Astrocyte (in vitro differentiated cells and primary cell): ENCODE measurements around the gene CCL8. TPM values are rescaled to one million over a fixed set of nuclear protein-coding genes. Genes with fewer than 3 reads are reported as not detected.

Experiments used
- DNase-seq: peaks from one replicate; pipeline ENCODE4 v3.0.0-alpha.2; 2010; ENCODE audit warnings: low read depth
- FAIRE-seq: peaks from 2 replicates; lab custom pipeline; 2011; peaks lifted over from hg19 to GRCh38; lab: Jason Lieb, UNC
- H2AFZ ChIP-seq: 2 replicates; pipeline ENCODE4 v1.6.0; 2012; ENCODE audit warnings: low read depth, low read length, inconsistent platforms
- H3K27ac ChIP-seq: 2 replicates; pipeline ENCODE4 v1.5.1; 2011; ENCODE audit warnings: low read depth, low read length, inconsistent platforms
- H3K27me3 ChIP-seq: 2 replicates; pipeline ENCODE4 v1.6.0; 2011; ENCODE audit warnings: low read length, inconsistent platforms; ENCODE audit not compliant: insufficient read depth
- H3K36me3 ChIP-seq: 2 replicates; pipeline ENCODE4 v1.5.1; 2011; ENCODE audit warnings: low read length, inconsistent platforms; ENCODE audit not compliant: insufficient read depth
- H3K4me1 ChIP-seq: 2 replicates; pipeline ENCODE4 v1.5.1; 2011; ENCODE audit warnings: low read length, inconsistent platforms; ENCODE audit not compliant: insufficient read depth
- H3K4me2 ChIP-seq: 2 replicates; pipeline ENCODE4 v1.6.0; 2012; ENCODE audit warnings: low read length, inconsistent platforms
- H3K4me3 ChIP-seq: 2 replicates; pipeline ENCODE4 v1.5.1; 2011; ENCODE audit warnings: low read depth, mild to moderate bottlenecking, low read length, inconsistent platforms; ENCODE audit not compliant: insufficient read depth
- H3K79me2 ChIP-seq: 2 replicates; pipeline ENCODE4 v1.6.0; 2012; ENCODE audit warnings: mild to moderate bottlenecking, low read length, inconsistent platforms; ENCODE audit not compliant: insufficient read depth
- H3K9ac ChIP-seq: 2 replicates; pipeline ENCODE4 v1.6.0; 2012; ENCODE audit warnings: mild to moderate bottlenecking, low read length, inconsistent platforms
- H3K9me3 ChIP-seq: 2 replicates; pipeline ENCODE4 v1.5.1; 2012; ENCODE audit warnings: low read depth, mild to moderate bottlenecking, low read length, inconsistent platforms; ENCODE audit not compliant: insufficient read depth
- H4K20me1 ChIP-seq: 2 replicates; pipeline ENCODE4 v1.6.0; 2012; ENCODE audit warnings: low read length, inconsistent platforms; ENCODE audit not compliant: insufficient read depth
- H3K27ac Mint-ChIP-seq: one replicate; pipeline ENCODE4 v1.8.0; 2021; ENCODE audit warnings: mild to moderate bottlenecking, mixed read lengths; ENCODE audit not compliant: unreplicated experiment
- H3K27me3 Mint-ChIP-seq: one replicate; pipeline ENCODE4 v1.8.0; 2021; ENCODE audit warnings: low read depth, mixed read lengths; ENCODE audit not compliant: unreplicated experiment
- H3K36me3 Mint-ChIP-seq: one replicate; pipeline ENCODE4 v1.8.0; 2021; ENCODE audit warnings: low read depth, mixed read lengths; ENCODE audit not compliant: unreplicated experiment
- H3K4me1 Mint-ChIP-seq: one replicate; pipeline ENCODE4 v1.8.0; 2021; ENCODE audit warnings: low read depth, mixed read lengths; ENCODE audit not compliant: unreplicated experiment
- H3K4me3 Mint-ChIP-seq: one replicate; pipeline ENCODE4 v1.8.0; 2021; ENCODE audit warnings: mild to moderate bottlenecking, moderate library complexity, mixed read lengths; ENCODE audit not compliant: unreplicated experiment
- H3K9me3 Mint-ChIP-seq: one replicate; pipeline ENCODE4 v1.8.0; 2021; ENCODE audit warnings: mild to moderate bottlenecking, mixed read lengths; ENCODE audit not compliant: unreplicated experiment
- EZH2 ChIP-seq: IDR thresholded peaks from 2 replicates; pipeline ENCODE4 v1.6.1; 2012; ENCODE audit warnings: mild to moderate bottlenecking, low read length, inconsistent platforms; ENCODE audit not compliant: insufficient read depth
- total RNA-seq: library from RNA; stranded (reverse); gene quantifications from 2 replicates; pipeline ENCODE4 v1.2.1, GENCODE V29; 2021
- TF ChIP-seq, protein P1 (sequence below): IDR thresholded peaks from 2 replicates; pipeline ENCODE4 v1.5.1; 2011; ENCODE audit warnings: low read depth, mild to moderate bottlenecking, inconsistent platforms, low read length, moderate library complexity; ENCODE audit not compliant: insufficient read depth

Gene CCL8
- total RNA-seq, 1 donor from 2014 or later = not detected

DNA sequence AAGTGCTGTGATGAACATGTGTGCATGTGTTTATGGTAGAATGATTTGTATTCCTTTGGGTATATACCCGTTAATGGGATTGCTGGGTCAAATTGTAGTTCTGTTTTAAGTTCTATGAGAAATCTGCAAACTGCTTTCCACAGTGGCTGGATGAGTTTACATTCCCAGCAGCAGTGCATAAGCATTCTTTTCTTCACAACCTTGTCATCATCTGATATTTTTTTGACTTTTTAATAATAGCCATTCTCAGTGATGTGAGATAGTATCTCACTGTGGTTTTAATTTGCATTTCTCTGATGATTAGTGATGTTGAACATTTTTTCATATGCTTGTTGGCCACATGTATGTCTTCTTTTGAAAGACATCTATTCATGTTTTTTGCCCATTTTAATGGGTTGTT, 18.5 kb downstream of the CCL8 start:
- Histone ChIP-seq H3K9me3 (no peaks in the 10 kb centered on the region), H2AFZ (no peak overlapping the region), H3K79me2 (no peaks in the 10 kb centered on the region), H3K27me3 (no peaks in the 10 kb centered on the region), H3K36me3 (no peaks in the 10 kb centered on the region), H4K20me1 (no peaks in the 10 kb centered on the region), H3K4me2 (no peak overlapping the region), H3K4me3 (no peak overlapping the region), H3K27ac (no peak overlapping the region), H3K9ac (no peak overlapping the region), H3K4me1 (no peaks in the 10 kb centered on the region)
- H3K27ac Mint-ChIP-seq = no peak overlapping the region
- no peak for DNase-seq
- H3K4me1 Mint-ChIP-seq = no peaks in the 10 kb centered on the region
- no peak overlapping the region for H3K4me3 Mint-ChIP-seq
- H3K27me3 Mint-ChIP-seq = peaks cover 8% of the 10 kb centered on the region
- TF ChIP-seq, protein P1, sequence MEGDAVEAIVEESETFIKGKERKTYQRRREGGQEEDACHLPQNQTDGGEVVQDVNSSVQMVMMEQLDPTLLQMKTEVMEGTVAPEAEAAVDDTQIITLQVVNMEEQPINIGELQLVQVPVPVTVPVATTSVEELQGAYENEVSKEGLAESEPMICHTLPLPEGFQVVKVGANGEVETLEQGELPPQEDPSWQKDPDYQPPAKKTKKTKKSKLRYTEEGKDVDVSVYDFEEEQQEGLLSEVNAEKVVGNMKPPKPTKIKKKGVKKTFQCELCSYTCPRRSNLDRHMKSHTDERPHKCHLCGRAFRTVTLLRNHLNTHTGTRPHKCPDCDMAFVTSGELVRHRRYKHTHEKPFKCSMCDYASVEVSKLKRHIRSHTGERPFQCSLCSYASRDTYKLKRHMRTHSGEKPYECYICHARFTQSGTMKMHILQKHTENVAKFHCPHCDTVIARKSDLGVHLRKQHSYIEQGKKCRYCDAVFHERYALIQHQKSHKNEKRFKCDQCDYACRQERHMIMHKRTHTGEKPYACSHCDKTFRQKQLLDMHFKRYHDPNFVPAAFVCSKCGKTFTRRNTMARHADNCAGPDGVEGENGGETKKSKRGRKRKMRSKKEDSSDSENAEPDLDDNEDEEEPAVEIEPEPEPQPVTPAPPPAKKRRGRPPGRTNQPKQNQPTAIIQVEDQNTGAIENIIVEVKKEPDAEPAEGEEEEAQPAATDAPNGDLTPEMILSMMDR = no peak
- TF ChIP-seq EZH2 = no peak
- no peak for FAIRE-seq
- H3K36me3 Mint-ChIP-seq = no peaks in the 10 kb centered on the region
- H3K9me3 Mint-ChIP-seq = peaks cover 5% of the 10 kb centered on the region

DNA sequence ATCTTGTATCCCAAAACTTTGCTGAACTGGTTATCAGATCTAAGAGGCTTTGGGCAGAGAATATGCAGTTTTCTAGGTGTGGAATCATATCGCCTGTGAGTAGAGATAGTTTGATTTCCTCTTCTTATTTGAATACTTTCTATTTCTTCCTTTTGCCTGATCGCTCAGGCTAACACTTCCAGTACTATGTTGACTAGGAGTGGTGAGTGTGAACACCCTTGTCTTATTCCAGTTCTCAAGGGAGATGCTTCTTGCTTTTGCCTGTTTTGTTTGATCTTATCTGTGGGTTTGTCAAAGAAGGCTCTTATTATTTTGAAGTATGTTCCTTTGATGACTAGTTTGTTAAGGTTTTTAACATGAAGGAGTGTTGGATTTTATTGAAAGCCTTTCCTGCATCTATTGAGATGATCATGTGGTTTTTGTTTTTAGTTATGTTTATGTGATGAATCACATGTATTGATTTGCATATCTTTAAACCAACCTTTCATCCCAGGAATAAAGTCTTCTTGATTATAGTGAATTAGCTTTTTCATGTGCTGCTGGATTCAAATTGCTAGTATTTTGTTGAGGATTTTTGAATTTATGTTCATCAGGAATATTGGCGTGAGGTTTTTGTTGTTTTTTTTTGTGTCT, 20.0 kb downstream of the CCL8 start:
- DNase-seq = no peak
- no peak overlapping the region for H3K27ac ChIP-seq
- H3K27me3 ChIP-seq = no peaks in the 10 kb centered on the region
- no peak overlapping the region for H3K9ac ChIP-seq
- H3K9me3 Mint-ChIP-seq = peaks cover 2% of the 10 kb centered on the region
- no peaks in the 10 kb centered on the region for H3K36me3 ChIP-seq
- TF ChIP-seq, protein P1 = no peak
- no peak for TF ChIP-seq EZH2
- H3K79me2 ChIP-seq = no peaks in the 10 kb centered on the region
- H3K27me3 Mint-ChIP-seq = peaks cover 8% of the 10 kb centered on the region
- no peaks in the 10 kb centered on the region for H3K4me1 Mint-ChIP-seq
- no peak overlapping the region for H2AFZ ChIP-seq
- no peak overlapping the region for H3K4me2 ChIP-seq
- H3K4me1 ChIP-seq = no peaks in the 10 kb centered on the region
- no peaks in the 10 kb centered on the region for H3K9me3 ChIP-seq
- H3K4me3 ChIP-seq = no peak overlapping the region
- no peak for FAIRE-seq
- no peak overlapping the region for H3K4me3 Mint-ChIP-seq
- H4K20me1 ChIP-seq = no peaks in the 10 kb centered on the region
- H3K36me3 Mint-ChIP-seq = no peaks in the 10 kb centered on the region
- H3K27ac Mint-ChIP-seq = no peak overlapping the region

DNA sequence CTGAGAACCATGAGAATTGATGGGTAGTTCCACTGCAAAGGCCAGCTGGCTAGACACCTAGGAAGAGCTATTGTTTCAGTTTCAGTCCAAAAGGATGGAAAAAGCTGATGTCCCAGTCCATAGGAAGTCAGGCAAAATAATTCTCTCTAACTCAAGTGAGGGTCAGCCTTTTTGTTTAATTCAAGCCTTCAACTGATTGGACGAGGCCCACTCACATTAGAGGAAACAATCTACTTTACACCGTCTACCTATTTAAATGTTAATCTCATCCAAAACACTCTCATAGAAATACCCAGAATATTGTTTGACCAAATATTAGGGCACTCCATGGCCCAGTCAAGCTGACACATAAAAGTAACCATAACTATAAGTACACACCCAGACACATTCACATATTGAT, 22.7 kb downstream of the CCL8 start:
- Mint-ChIP-seq H3K4me3 (no peak overlapping the region), H3K27ac (no peak overlapping the region), H3K27me3 (no peaks in the 10 kb centered on the region), H3K36me3 (no peaks in the 10 kb centered on the region), H3K9me3 (no peaks in the 10 kb centered on the region), H3K4me1 (no peaks in the 10 kb centered on the region)
- DNase-seq = no peak
- H4K20me1 ChIP-seq = no peaks in the 10 kb centered on the region
- H3K4me2 ChIP-seq = no peak overlapping the region
- TF ChIP-seq EZH2 = no peak
- TF ChIP-seq, protein P1 = no peak
- H2AFZ ChIP-seq = no peak overlapping the region
- no peaks in the 10 kb centered on the region for H3K4me1 ChIP-seq
- no peak overlapping the region for H3K4me3 ChIP-seq
- H3K27me3 ChIP-seq = no peaks in the 10 kb centered on the region
- no peaks in the 10 kb centered on the region for H3K36me3 ChIP-seq
- no peaks in the 10 kb centered on the region for H3K79me2 ChIP-seq
- FAIRE-seq = no peak
- no peak overlapping the region for H3K9ac ChIP-seq
- H3K27ac ChIP-seq = no peak overlapping the region
- no peaks in the 10 kb centered on the region for H3K9me3 ChIP-seq
